ENCODE measurements around the gene GALNT18.

Gene GALNT18

DNA sequence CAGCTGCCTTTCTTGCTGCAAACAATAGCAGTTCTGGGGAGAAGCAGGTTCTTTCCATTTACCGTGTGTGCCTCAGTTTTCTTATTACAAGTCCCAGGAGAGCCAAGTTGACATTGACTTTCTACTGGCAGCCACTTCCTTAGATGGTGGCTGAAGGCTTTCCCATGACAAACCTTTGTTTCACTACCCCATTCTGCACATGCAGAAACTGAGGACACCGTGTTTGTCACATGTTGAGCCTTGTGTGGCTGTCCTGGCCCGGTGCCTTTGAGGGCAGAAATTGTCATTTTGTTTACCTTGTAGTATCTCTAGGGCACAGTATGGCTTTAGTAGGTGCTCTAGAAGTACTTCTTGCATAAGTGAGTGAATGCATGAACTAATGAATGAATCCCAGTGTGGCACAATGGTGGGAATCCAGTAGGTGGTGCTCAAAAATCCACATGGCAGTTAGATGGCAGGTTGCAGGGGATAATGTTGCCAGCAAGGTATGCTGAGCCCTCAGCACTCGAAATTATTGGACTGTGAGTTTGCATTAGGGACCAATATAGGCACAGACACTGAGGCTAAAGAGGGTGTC is 370.3 kb downstream of the GALNT18 start:
- DNase-seq (ENCODE audit: low spot score in 2 of 2) (no peak), ATAC-seq (ENCODE audit: low read depth) (peak; percentile 60)
- H3K4me1 Mint-ChIP-seq, result peaks cover 21% of the 10 kb centered on the region
- peaks cover 3% of the 10 kb centered on the region for H3K36me3 Mint-ChIP-seq
- H3K4me3 Mint-ChIP-seq, result no peak overlapping the region
- no peaks in the 10 kb centered on the region for H3K27me3 Mint-ChIP-seq
- H3K9me3 Mint-ChIP-seq, result peaks cover 6% of the 10 kb centered on the region
- no peak overlapping the region for H3K27ac Mint-ChIP-seq

DNA sequence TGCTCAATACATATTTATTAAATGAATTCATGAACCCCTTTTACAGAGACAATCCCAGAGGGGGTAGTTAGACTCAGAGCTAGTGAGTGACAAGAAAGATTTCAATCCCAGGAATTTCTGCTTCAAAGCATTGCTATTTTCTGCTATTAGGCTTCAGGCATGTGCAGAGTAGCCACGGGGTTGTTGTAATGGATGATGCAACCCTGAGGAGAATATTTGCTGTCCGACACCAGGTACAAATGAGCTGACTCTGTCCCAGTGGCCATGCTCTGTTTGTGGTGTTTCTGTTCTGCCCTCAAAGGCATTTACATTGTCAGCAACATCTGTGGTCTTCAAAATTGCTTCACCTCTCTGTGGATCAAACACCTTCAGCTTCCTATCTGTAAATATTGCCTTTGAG is 371.3 kb downstream of the GALNT18 start:
- H3K4me1 Mint-ChIP-seq, result peaks cover 25% of the 10 kb centered on the region
- no peak overlapping the region for H3K4me3 Mint-ChIP-seq
- H3K9me3 Mint-ChIP-seq, result peaks cover 9% of the 10 kb centered on the region
- DNase-seq (ENCODE audit: low spot score in 2 of 2), result no peak
- ATAC-seq (ENCODE audit: low read depth), result no peak
- H3K27me3 Mint-ChIP-seq, result no peaks in the 10 kb centered on the region
- no peak overlapping the region for H3K27ac Mint-ChIP-seq
- H3K36me3 Mint-ChIP-seq, result peaks cover 3% of the 10 kb centered on the region

DNA sequence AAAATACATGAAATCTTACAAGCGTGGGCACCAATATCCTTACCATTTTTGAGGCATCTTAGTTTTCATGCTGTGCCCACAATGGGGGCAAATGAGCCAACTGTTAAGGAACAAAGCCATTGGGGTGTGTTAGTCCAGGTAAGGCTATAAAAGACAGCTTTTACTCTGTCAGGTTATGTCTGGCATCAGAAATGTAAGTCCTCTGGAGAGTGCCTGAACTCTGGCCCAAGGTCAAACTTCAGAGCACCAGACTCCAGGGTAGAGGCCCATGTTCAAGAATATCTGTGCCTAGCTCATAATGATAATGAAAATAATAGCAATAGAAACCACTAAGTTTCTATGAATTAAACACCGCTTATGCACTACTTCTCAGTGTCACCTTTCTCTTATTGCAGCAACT is 374.2 kb downstream of the GALNT18 start:
- Mint-ChIP-seq H3K36me3 (peaks cover 3% of the 10 kb centered on the region), H3K4me1 (peaks cover 37% of the 10 kb centered on the region), H3K9me3 (peaks cover 9% of the 10 kb centered on the region), H3K27me3 (no peaks in the 10 kb centered on the region), H3K27ac (peak overlapping the region; percentile 89), H3K4me3 (no peak overlapping the region)
- ATAC-seq (ENCODE audit: low read depth) (no peak), DNase-seq (ENCODE audit: low spot score in 2 of 2) (no peak)

DNA sequence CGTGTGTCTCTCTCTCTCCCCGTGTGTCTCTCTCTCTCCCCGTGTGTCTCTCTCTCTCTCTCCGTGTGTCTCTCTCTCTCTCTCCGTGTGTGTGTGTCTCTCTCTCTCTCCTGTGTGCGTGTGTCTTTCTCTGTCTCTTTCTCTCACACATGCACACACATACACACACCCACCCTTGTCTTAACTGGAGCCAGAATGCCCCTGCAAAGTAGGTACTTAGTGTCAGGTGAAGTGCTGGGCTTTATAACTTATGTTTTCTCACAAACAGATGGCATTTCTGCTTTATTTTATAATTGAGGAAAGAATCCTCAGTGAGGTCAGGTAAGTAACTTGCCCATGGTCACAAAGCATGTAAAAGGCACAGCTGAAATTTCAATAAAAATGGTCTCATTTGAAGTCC is 374.7 kb downstream of the GALNT18 start:
- Mint-ChIP-seq H3K36me3 (peaks cover 3% of the 10 kb centered on the region), H3K27ac (peak overlapping the region; percentile 89), H3K9me3 (peaks cover 9% of the 10 kb centered on the region), H3K4me1 (peaks cover 33% of the 10 kb centered on the region), H3K4me3 (no peak overlapping the region), H3K27me3 (no peaks in the 10 kb centered on the region)
- DNase-seq (ENCODE audit: low spot score in 2 of 2) (no peak), ATAC-seq (ENCODE audit: low read depth) (no peak)

DNA sequence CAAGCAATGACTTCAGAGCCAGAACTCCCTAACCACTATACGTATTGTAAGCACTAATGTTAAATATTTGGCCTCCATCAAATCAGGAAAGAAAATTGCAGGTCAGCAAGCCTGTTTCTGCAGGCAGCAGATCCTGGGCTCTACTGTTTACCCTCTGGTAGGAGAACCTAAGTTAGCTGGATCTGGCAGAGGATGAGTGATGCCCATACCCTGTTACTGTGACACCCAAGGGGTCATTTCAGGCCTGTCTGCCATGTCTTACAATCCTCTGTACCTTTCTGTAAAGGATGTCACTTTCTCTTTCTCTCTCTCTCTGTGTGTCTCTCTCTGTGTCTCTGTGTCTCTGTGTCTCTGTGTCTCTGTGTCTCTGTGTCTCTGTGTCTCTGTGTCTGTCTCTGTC is 375.6 kb downstream of the GALNT18 start:
- H3K36me3 Mint-ChIP-seq, result peaks cover 3% of the 10 kb centered on the region
- H3K9me3 Mint-ChIP-seq, result peaks cover 9% of the 10 kb centered on the region
- no peak for DNase-seq (ENCODE audit: low spot score in 2 of 2)
- peak overlapping the region; percentile 89 for H3K27ac Mint-ChIP-seq
- no peak overlapping the region for H3K4me3 Mint-ChIP-seq
- ATAC-seq (ENCODE audit: low read depth), result no peak
- peaks cover 30% of the 10 kb centered on the region for H3K4me1 Mint-ChIP-seq
- H3K27me3 Mint-ChIP-seq, result no peaks in the 10 kb centered on the region

DNA sequence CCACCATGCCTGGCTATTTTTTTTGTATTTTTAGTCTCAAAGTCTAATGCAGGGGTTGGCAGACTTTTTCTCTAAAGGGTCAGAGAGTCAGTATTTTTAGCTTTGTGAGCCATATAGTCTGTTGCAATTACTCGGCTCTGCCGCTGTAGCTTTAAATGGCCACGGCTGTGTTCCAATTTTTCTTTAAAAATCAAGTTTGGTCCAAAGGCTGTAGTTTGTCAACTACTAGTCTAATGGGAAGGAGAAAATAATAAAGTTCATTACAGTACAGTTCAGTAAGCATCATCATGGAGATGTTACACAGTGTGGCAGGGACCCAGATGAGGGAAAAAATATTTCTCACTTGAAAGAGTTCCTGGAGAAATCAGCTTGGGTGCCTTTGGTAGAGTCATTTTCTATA is 376.4 kb downstream of the GALNT18 start:
- no peak overlapping the region for H3K4me3 Mint-ChIP-seq
- DNase-seq (ENCODE audit: low spot score in 2 of 2), result no peak
- ATAC-seq (ENCODE audit: low read depth), result no peak
- H3K27me3 Mint-ChIP-seq, result no peaks in the 10 kb centered on the region
- peaks cover 30% of the 10 kb centered on the region for H3K4me1 Mint-ChIP-seq
- peaks cover 3% of the 10 kb centered on the region for H3K36me3 Mint-ChIP-seq
- H3K9me3 Mint-ChIP-seq, result peaks cover 11% of the 10 kb centered on the region
- peak overlapping the region; percentile 89 for H3K27ac Mint-ChIP-seq

DNA sequence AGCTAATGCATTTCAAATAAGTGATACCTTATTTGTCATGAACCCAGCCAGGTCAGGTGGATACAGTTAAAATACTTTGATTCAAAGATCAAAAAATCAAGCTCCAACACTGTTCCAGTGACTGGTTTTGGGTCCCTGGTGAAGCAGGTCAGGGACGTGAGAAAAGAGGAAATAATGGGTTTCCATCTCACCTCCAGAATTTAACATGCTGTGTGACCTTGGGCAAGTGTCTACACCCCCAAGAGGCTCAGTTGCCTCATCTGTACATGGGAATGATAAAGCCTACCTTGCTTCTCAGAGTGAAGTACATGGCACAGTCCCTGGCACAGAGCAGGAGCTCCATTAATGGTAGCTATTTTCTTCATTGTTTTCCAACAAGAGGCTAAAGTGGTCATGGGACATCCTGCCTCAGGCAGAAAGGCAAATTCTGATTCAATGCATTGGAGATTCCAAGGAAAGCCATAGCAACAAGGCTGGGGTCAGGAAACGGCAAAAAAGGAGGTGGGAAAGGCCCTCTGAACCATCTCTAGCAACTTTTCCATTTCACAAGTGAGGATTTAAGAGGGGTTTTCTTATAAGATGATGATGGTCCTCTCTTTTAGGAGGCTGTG is 377.2 kb downstream of the GALNT18 start:
- peaks cover 3% of the 10 kb centered on the region for H3K36me3 Mint-ChIP-seq
- H3K9me3 Mint-ChIP-seq, result peaks cover 11% of the 10 kb centered on the region

DNA sequence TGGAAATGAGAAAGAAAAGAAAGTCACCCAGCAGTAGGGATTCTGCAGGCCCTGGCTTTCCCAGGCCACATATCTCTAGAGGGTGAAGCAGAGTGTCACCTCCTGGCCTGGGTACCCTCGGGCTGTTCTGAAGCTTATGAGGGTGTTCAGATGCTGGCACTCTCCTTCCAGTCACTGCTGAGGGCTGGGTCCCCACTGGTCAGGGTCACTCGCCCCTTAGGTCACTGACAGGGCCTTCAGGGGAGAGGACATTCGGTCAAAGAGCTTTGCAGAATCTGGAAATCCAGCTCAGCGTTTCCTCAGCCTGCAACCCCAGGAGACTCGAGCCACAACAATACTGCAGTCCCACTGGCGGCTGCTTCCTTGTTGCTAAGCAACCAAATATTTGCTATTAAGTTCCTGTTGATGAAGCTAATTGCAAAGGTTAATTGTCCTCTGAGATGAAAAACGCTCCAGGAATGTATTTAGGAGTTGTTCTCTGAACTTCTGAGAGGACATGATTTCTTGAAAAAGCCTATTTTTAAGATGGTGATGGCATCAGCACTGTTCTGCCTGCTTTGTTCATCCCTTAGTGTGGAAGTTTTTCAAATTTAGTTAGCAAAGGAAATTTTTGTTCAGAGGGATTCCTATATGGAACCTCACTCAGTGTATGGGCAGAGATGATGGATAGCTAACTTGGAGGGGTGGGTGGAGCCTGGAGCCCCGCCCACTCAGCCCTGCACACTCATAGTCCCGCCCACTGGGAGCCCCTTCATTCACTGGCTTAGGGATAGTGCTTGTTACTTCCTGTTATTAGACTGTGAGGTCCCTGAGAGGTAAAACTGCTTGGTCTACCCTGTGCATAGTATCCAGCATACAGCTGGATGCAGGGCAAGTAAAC is 378.0 kb downstream of the GALNT18 start:
- H3K27ac Mint-ChIP-seq, result peak overlapping the region; percentile 93
- peak; percentile 51 to 56 for DNase-seq (ENCODE audit: low spot score in 2 of 2)
- peak overlapping the region; percentile 9 for H3K4me3 Mint-ChIP-seq
- no peaks in the 10 kb centered on the region for H3K27me3 Mint-ChIP-seq
- ATAC-seq (ENCODE audit: low read depth), result peak; percentile 82
- H3K4me1 Mint-ChIP-seq, result peaks cover 30% of the 10 kb centered on the region
- H3K36me3 Mint-ChIP-seq, result peaks cover 3% of the 10 kb centered on the region
- peaks cover 11% of the 10 kb centered on the region for H3K9me3 Mint-ChIP-seq

More for the DNA sequence above, 377.2 kb downstream of the GALNT18 start:
- ATAC-seq (ENCODE audit: low read depth), result peak; percentile 50
- no peak overlapping the region for H3K4me3 Mint-ChIP-seq
- no peaks in the 10 kb centered on the region for H3K27me3 Mint-ChIP-seq
- no peak for DNase-seq (ENCODE audit: low spot score in 2 of 2)
- H3K27ac Mint-ChIP-seq, result peak overlapping the region; percentile 93
- H3K4me1 Mint-ChIP-seq, result peaks cover 30% of the 10 kb centered on the region

DNA sequence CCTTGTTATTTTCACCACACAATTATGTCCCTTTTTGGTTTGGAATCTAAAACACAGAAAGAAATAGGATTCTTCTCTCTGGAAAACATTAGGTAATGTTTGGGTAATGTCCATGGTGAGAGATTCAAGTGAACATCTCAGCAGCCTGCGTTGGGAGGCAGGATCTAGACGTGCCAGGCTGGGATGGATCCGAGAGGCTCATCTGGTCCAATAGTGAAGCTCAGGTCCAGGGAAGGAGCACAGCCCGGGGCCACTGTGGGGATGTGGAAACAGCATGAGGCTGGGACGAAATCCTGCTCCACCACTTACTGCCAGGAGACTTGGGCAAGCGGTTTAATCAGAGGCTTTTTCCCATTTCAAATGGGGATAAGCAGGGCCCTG is 378.6 kb downstream of the GALNT18 start:
- H3K9me3 Mint-ChIP-seq, result peaks cover 11% of the 10 kb centered on the region
- peaks cover 30% of the 10 kb centered on the region for H3K4me1 Mint-ChIP-seq
- H3K4me3 Mint-ChIP-seq, result peak overlapping the region; percentile 9
- H3K27ac Mint-ChIP-seq, result peak overlapping the region; percentile 93
- H3K27me3 Mint-ChIP-seq, result no peaks in the 10 kb centered on the region
- no peak for ATAC-seq (ENCODE audit: low read depth)
- peaks cover 3% of the 10 kb centered on the region for H3K36me3 Mint-ChIP-seq
- no peak for DNase-seq (ENCODE audit: low spot score in 2 of 2)

DNA sequence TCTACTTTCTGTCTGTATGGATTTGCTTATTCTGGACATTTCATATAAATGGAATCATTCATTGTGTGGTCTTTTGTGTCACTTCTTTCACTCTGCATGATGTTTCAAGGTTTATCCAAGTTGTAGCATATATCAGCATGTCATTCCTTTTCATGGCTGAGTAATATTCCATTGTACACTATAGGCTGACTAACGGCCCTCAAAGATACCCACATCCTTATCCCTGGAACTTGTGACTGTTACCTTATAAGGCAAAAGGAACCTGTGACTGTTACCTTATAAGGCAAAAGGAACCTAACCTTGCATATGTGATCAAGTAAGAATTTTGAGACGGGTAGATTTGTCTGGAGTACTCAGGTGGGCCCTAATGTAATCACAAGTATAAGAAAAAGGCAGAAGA is 380.5 kb downstream of the GALNT18 start:
- peak overlapping the region; percentile 19 for H3K27ac Mint-ChIP-seq

DNA sequence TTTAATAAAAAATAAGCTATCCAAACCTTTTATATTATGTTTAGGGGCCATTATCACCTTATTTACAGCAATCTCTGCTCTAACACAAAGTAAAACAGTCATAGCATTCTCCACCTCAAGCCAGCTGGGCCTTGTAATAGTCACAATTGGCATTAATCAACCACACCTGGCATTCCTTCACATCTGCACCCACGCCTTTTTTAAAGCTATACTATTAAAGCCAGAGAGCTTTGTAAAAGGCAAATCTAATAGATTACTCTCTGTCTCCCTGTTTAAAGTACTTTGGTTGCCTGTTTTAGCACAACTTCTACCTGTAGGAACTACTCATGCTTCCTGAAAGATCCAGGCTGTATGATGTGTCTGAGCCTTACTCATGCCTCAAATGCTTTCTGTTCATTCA is 381.8 kb downstream of the GALNT18 start:
- peaks cover 20% of the 10 kb centered on the region for H3K4me1 Mint-ChIP-seq
- H3K9me3 Mint-ChIP-seq, result peaks cover 2% of the 10 kb centered on the region
- DNase-seq (ENCODE audit: low spot score in 2 of 2) (no peak), ATAC-seq (ENCODE audit: low read depth) (no peak)
- H3K27ac Mint-ChIP-seq, result no peak overlapping the region
- no peaks in the 10 kb centered on the region for H3K36me3 Mint-ChIP-seq
- no peak overlapping the region for H3K4me3 Mint-ChIP-seq
- no peaks in the 10 kb centered on the region for H3K27me3 Mint-ChIP-seq

More for the DNA sequence above, 380.5 kb downstream of the GALNT18 start:
- Mint-ChIP-seq H3K36me3 (no peaks in the 10 kb centered on the region), H3K9me3 (peaks cover 2% of the 10 kb centered on the region), H3K27me3 (no peaks in the 10 kb centered on the region), H3K4me1 (peaks cover 21% of the 10 kb centered on the region), H3K4me3 (no peak overlapping the region)
- no peak for DNase-seq (ENCODE audit: low spot score in 2 of 2)
- no peak for ATAC-seq (ENCODE audit: low read depth)

DNA sequence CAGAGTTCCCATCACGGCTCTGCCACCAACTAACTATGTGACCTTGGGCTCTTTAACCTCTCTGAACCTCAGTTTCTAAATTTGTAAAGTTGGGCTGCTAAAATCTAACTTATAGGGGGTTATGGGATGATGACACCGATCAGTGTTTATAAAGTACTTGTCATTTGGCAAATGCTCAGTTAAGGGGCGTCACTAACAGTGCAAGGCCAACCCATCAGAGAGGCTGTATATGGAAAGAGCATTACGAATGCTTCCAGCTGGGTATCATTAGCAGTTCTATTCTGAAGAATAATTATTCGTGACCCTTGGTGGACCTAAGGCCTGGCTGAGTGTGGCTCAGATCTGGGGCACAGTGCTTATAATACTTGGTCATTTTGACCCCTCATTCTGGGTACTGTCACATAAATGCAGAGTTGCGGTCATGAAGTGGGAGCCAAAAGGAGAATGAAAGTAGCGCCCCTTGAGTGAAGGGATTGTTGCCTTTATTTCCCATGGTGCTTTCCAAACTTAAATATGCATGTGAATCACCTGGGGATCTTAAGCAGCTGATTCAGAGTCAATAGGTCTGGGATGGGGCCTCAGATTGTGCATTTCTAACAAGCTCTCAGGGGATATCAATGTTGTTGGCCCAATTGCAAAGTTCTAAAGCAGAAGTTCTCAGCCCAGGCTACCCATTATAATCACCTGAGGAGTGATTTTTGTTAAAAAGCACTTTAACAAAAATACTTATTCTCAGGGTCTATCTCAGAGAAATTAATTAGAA is 384.6 kb downstream of the GALNT18 start:
- Mint-ChIP-seq H3K9me3 (peaks cover 2% of the 10 kb centered on the region), H3K4me1 (peaks cover 2% of the 10 kb centered on the region), H3K27me3 (peaks cover 3% of the 10 kb centered on the region), H3K27ac (no peak overlapping the region), H3K36me3 (no peaks in the 10 kb centered on the region), H3K4me3 (no peak overlapping the region)
- no peak for DNase-seq (ENCODE audit: low spot score in 2 of 2)
- no peak for ATAC-seq (ENCODE audit: low read depth)

DNA sequence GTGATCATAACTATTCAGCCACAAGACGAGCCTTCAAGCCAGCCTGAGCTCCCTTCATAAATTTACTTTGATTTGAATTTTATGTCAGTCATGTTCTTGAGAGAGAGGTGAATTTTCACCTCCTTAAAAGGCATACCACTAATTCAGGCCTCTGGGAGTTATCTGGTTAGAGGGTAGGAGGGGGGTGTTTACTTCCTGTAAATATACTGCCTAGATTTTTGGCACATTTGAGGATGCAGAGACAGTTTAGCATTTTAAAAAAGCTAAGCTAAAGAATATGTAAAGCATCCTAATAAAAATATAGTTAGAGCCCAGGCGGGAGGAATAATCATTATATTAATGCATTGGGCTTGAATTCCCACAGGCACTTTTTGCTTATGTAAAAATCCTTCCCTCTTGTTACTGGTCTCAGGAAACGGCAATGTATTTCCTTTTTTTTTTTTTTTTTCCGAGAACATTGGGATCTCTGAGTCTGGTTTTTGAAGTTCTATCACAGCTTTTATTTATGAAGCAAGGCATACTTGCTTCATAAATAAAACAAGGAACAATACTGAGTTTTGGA is 385.2 kb downstream of the GALNT18 start:
- Mint-ChIP-seq H3K4me3 (no peak overlapping the region), H3K27me3 (peaks cover 3% of the 10 kb centered on the region), H3K4me1 (no peaks in the 10 kb centered on the region), H3K9me3 (peaks cover 2% of the 10 kb centered on the region), H3K27ac (no peak overlapping the region), H3K36me3 (no peaks in the 10 kb centered on the region)
- DNase-seq (ENCODE audit: low spot score in 2 of 2) (no peak), ATAC-seq (ENCODE audit: low read depth) (no peak)

All from memory B cell (primary cell).